Measurements from ENCODE around the gene IMMT.

- TF ChIP-seq POLR2A (IDR thresholded peaks at IDR 0.05; ENCODE audit: low read depth, low read length) (no peak), SPI1 (IDR thresholded peaks at IDR 0.05; ENCODE audit: low read depth, low read length) (no peak)
These were observed 56.3 kb downstream of the IMMT start for GRCh38 chr2:86138736-86139625.

All from GM12891 (cell line).